OCI-M2 (cell line): ENCODE results near the gene SMG1.
A peak's percentile ranks its signal among the peaks of the same experiment; 100 is the strongest.
"Not testable (repeated sequence)": the region's sequence is repeated elsewhere in the genome, so short reads cannot be mapped to it uniquely, and the experiment has no call there.

Experiments used
- DNase-seq: peaks from one replicate; lab custom pipeline; 2025; ENCODE audit not compliant: unreplicated experiment; lab: John Stamatoyannopoulos, UW

The SMG1 gene

DNA sequence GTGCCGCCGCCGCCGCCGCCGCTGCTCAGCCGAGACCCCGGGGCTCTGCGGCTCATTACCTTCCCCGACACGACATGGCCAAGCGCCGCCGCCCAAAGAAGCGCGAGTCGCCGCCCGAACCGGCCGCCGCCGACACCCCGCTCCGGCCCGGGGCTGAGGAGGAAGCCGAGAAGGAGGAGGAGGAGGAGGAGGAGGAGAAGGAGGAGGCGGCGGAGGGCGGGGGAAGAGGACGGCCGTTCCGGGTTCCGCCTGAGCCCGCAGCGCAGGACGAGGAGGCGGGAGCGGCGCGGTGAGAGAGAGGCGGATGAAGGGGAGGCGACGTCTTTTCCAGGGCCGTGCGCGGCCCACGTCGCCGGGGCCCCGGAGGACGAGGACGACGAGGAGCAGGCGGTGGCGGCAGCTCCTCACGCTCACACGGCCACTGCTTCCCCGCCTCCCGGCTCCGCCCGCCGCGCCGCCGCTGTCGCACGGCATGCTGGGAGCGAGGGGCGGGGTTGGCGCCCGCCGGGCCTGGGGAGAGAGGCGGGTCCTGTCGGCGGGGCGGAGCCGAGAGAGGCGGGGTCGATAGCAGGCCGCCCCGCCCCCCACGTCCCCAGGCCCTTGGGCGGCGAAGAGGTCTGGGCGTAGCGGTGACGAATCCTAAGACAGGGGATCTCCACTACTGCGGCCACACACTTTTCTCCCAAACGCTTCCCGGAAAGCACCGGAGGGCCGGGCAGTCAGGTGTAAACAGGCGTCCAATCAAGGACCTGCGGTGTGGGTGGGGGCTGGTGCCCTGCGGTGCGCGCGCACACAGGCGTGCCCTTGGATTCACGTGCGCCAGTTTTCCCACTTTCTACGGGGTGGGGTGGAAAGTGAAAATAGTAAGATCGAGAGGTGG lies at the start of gene SMG1:
Gene SMG1, minus strand, starts transcription at position 423 of the 880 bp plus-strand sequence. Its CDS starts 367 bp downstream, at position 56.
- DNase-seq: peak; percentile 70

DNA sequence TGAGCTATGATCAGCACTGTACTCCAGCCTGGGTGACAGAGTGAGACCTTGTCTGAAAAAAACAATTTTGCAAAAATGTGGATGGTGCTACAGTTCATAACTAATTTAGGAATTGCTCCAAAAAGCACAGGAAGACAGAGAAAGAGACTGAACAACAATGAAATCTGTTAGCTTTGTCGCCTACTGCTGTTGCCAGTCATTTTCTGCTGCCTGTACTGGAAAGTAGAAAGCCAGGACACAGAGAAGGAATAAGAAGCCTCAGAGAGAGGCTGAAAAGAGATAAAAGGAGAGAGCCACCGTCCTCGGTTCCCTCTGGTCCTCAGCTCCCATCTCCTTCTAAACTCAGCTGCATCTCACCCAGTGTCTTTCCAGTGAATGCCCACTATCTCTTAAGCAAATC lies 48.9 kb upstream of the SMG1 start:
- no peak for DNase-seq

GRCh38 chr16:18969855-18970240 lies 43.6 kb upstream of the SMG1 start:
- no peak for DNase-seq

- peak; percentile 45 for DNase-seq
Measured at GRCh38 chr16:18969050-18969854, 43.0 kb upstream of the SMG1 start.

GRCh38 chr16:18966791-18967190 lies 40.6 kb upstream of the SMG1 start:
- DNase-seq: no peak

GRCh38 chr16:18965555-18965954 lies 39.3 kb upstream of the SMG1 start:
- no peak for DNase-seq

DNA sequence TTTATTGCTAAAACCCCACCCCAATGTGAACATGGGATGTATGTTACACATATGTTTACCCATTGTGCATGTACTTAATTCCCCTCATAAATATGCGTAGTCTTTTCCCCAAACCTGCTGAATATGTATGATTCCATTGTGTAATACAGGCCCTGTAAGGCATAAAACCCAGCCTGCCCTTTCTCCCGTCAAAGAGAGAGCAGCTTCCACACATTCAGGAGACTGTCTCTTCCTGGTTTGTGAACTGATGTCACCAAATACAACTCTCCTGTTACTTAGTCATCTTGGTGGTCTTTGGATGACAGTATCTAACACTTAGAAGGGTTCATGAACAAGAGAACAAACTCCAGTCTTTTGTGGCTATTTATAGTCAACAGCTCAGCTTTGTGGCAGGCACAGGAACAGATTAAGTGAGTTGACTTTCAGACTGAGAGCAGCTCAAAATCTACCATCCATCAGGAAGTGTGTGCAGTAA lies 32.9 kb upstream of the SMG1 start:
- DNase-seq: no peak

DNA sequence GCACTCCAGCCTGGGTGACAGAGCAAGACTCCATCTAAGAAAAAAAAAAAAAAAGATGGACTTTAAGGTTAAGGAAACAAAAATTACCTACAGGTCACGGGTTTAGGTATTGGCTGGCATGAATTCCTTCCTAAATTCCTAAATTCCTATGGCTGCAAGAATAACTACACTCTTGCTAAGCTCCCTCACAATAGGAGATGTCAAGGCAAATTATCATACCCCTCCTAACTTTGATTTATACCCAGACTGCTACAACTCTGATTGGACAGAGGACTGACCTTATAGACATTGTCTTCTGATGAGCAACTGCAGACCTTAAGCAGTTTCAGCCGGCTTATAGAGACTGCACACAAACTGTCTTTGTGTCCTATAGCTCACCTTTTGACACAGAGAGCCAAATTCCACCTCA lies 32.4 kb upstream of the SMG1 start:
- DNase-seq: no peak

GRCh38 chr16:18956658-18957241 lies 30.5 kb upstream of the SMG1 start:
- not testable (repeated sequence) for DNase-seq

- not testable (repeated sequence) for DNase-seq
Measured at GRCh38 chr16:18955874-18956580, 29.8 kb upstream of the SMG1 start.

DNA sequence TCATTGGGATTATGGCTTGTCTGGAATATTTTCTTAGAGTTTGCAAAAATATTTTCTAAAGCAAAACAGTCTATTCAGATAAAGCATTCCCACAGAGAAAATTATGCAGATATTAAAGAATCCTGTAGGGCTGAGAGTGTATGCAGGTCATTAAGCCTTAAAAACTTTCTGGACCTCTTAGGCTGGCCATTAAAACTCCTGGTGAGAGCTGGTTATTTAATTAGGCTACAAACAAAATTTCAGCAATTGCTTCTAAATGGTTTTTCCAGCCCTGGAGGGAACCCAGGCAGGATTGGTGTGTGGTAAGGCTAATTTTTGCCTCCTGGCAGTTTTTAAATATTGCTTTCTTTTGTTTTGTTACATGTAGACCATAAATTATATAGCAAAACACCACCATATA lies 27.3 kb upstream of the SMG1 start:
- no peak for DNase-seq

DNA sequence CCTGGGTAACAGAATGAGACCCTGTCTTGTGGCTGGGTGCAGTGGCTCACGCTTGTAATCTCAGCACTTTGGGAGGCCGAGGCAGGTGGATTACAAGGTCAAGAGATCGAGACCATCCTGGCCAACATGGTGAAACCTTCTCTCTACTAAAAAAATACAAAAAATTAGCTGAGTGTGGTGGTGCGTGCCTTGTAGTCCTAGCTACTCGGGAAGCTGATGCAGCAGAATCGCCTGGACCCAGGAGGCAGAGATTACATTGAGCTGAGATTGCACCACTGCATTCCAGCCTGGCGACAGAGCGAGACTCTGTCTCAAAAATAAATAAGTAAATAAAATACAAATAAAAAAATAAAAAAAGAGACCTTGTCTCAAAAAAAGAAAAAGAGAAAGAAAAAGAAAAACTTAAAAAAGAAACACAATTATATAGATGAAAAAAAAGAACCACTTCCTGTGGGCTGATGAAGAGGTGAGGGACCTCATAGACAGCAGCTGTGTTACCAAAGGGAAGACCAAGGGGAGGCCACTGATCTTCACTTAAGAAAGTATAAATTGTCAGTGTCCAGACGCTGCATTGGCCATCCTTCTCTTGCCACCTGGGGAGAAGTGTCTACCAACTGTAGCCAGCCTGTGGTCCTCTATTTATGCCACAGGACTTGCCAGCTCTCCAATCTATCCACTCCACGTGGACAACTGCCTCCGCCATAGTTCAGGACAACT lies 24.4 kb upstream of the SMG1 start:
- no peak for DNase-seq

DNA sequence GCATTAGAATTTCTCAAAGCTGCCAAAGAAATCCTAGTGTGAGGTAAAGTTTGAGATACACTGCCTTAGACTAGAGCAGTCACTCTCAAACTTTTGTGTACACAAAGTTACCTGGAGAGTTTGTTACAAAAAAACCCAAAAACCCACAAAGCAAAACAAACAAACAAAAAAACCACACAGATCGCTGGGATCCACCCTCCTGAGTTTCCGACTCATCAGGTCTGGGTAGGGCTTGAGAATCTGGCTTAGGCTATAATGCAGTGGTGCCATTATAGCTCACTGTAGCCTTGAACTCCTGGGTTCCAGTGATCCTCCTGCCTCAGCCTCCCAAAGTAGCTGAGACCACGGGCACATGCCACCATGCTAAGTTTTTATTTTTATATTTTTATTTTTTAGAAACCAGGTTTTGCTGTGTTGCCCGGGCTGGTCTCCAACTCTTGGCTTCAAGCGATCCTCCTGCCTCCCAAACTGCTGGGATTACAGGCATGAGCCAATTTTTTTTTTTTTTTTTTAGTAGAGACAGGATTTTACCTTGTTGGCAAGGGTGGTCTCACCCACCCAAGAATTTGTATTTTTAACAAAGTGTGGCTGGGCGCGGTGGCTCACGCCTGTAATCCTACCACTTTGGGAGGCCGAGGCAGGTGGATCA lies 22.3 kb upstream of the SMG1 start:
- DNase-seq: no peak

- DNase-seq: no peak
Measured at GRCh38 chr16:18945233-18945632, 19.0 kb upstream of the SMG1 start.

- no peak for DNase-seq
Measured at GRCh38 chr16:18943414-18943813, 17.2 kb upstream of the SMG1 start.

DNA sequence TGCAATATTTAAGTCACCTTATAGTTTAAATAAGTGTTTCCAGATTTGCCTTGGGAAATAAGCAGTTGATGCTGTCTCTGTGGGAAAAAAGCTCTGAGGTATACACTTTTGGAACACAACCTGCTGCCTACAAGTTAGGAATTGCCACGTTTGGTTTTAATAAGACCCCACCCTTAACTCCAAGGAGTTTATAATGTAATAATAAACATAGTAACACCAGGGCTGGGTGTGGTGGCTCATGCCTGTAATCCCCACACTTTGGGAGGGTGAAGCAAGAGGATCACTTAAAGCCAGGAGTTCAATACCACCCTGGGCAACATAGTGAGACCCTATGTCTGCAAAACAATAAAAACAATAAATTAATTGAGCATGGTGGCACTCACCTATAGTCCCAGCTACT lies 15.9 kb upstream of the SMG1 start:
- DNase-seq: no peak

- DNase-seq: no peak
Measured at GRCh38 chr16:18941471-18941870, 15.3 kb upstream of the SMG1 start.

- DNase-seq: no peak
Measured at GRCh38 chr16:18938986-18939385, 12.8 kb upstream of the SMG1 start.

DNA sequence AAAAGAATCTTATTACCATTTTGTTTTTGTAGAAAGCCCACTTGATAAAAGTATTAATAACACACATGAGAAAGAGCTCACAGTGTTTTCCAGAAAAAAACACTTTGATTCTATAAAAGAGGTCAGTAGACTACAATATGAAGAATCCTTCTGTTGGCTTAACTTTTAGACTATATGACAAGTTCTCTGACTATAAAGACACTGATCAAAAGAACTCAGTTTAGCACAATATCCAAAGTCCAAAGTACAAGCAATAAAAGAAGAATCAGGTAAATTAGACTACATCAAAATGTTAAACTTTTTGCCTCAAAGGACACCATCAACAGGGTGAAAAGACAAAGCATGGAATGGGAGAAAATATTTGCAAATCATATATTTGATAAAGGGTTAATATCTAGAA lies 11.2 kb upstream of the SMG1 start:
- DNase-seq: no peak
